Measurements from ENCODE around the gene SIK2. TPM values are rescaled to one million over a fixed set of nuclear protein-coding genes. Genes with fewer than 3 reads are reported as not detected.
A peak's percentile ranks its signal among the peaks of the same experiment; 100 is the strongest.

The SIK2 gene
- total RNA-seq, 1 donor from 2014 or later: 16.3 TPM

DNA sequence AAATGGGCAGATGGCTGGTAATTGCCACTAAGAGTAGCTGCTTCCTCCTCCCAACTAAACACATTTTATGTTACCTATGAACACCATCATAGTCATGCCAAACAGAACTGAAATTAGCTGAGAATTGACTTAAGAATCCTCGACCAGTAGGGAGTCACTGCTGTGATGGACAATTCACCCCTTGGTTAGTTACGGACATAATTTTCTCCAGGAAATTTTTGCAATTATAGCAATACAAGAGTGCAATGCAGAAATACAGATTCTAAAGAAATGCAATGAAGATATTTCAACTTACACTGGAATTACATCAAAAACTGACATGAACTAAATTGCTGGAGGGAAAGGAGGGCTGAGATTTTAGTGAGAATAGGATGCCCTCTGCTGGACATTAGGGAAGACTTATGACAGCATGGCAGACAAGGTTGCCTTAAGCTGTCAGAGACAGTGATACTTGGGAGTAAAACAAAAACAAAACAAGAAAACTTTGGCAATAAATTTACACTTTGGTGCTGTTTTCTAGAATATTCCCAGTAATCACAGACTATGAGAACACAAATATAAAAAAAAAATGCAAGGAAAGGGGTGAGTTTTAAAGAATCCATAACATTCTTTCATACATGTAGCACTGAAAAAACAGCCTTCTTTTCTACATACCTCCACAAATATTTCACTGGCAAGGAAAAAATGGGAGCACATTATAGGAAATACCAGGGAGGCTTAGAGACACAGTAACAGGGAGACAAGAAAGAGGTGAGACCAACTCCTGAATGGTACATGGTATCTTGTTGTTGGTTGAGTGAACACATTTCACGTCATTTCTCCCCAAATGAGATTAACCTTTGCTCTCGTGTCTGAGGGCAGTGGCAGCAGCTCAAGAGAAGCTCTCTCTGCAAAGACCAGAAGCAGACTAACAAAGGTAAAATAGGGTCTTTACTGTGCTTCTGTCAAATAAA lies 175.1 kb downstream of the SIK2 start:
- no peaks in the 10 kb centered on the region for H3K27me3 Mint-ChIP-seq (ENCODE audit: unreplicated experiment)
- H3K36me3 Mint-ChIP-seq (ENCODE audit: low read depth, unreplicated experiment): no peaks in the 10 kb centered on the region
- no peak overlapping the region for H3K27ac Mint-ChIP-seq (ENCODE audit: unreplicated experiment)
- H3K4me1 Mint-ChIP-seq (ENCODE audit: unreplicated experiment): no peaks in the 10 kb centered on the region
- DNase-seq (ENCODE audit: low spot score): peak; percentile 8
- H3K4me3 Mint-ChIP-seq (ENCODE audit: unreplicated experiment): no peak overlapping the region
- TF ChIP-seq, protein P1, sequence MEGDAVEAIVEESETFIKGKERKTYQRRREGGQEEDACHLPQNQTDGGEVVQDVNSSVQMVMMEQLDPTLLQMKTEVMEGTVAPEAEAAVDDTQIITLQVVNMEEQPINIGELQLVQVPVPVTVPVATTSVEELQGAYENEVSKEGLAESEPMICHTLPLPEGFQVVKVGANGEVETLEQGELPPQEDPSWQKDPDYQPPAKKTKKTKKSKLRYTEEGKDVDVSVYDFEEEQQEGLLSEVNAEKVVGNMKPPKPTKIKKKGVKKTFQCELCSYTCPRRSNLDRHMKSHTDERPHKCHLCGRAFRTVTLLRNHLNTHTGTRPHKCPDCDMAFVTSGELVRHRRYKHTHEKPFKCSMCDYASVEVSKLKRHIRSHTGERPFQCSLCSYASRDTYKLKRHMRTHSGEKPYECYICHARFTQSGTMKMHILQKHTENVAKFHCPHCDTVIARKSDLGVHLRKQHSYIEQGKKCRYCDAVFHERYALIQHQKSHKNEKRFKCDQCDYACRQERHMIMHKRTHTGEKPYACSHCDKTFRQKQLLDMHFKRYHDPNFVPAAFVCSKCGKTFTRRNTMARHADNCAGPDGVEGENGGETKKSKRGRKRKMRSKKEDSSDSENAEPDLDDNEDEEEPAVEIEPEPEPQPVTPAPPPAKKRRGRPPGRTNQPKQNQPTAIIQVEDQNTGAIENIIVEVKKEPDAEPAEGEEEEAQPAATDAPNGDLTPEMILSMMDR (IDR thresholded peaks at IDR 0.05; ENCODE audit: unreplicated experiment): peak; percentile 54
- H3K9me3 Mint-ChIP-seq (ENCODE audit: unreplicated experiment): no peaks in the 10 kb centered on the region

DNA sequence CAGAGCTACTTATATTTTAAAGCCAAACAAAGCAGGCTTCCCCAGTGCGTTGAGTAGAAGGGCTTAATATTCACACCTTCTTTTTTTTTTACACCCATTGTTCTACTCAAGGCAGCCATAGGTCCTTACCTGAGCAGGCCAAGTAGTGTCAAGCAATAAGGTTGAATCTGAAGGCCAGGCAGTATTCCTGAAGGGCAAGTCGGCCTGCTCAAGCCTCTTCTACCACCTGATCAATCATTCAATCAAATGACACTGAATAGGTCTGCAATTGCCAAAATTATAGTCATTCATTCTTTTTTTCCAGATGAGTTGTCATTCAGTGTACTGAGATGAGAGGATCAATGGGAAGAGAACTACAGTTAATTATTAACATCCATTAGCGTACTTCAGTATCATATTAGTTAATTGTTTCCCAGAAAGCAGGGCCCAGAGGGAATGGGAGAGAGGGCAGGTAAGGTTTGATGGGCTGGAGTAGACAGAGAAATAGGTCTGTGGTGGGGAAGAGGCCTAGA lies 175.9 kb downstream of the SIK2 start:
- DNase-seq (ENCODE audit: low spot score): no peak
- no peak overlapping the region for H3K4me3 Mint-ChIP-seq (ENCODE audit: unreplicated experiment)
- H3K9me3 Mint-ChIP-seq (ENCODE audit: unreplicated experiment): no peaks in the 10 kb centered on the region
- no peaks in the 10 kb centered on the region for H3K27me3 Mint-ChIP-seq (ENCODE audit: unreplicated experiment)
- H3K36me3 Mint-ChIP-seq (ENCODE audit: low read depth, unreplicated experiment): no peaks in the 10 kb centered on the region
- H3K4me1 Mint-ChIP-seq (ENCODE audit: unreplicated experiment): no peaks in the 10 kb centered on the region
- no peak overlapping the region for H3K27ac Mint-ChIP-seq (ENCODE audit: unreplicated experiment)
- TF ChIP-seq, protein P1 (IDR thresholded peaks at IDR 0.05; ENCODE audit: unreplicated experiment): no peak

DNA sequence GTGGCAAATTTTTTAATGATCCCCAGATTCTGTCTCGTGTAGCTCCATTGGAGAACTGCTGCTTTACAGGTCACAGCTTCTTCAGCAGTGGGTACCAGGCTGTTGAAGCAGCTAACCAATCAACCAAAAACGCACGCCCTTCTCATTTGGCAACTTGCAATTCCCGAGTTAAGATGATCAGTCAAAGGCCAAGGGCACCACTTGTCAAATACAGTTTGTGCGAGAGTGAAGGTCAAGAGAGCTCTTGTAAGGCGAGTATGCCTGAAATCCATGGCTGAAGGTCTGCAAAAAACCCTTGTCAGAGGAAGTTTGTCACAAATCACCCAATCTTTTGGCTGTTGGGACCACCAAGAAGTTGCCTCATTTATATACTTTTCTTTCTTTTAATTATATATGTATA lies 176.9 kb downstream of the SIK2 start:
- H3K36me3 Mint-ChIP-seq (ENCODE audit: low read depth, unreplicated experiment): no peaks in the 10 kb centered on the region
- peak overlapping the region; percentile 38 for H3K27ac Mint-ChIP-seq (ENCODE audit: unreplicated experiment)
- no peaks in the 10 kb centered on the region for H3K9me3 Mint-ChIP-seq (ENCODE audit: unreplicated experiment)
- no peaks in the 10 kb centered on the region for H3K4me1 Mint-ChIP-seq (ENCODE audit: unreplicated experiment)
- DNase-seq (ENCODE audit: low spot score): no peak
- H3K4me3 Mint-ChIP-seq (ENCODE audit: unreplicated experiment): no peak overlapping the region
- TF ChIP-seq, protein P1 (IDR thresholded peaks at IDR 0.05; ENCODE audit: unreplicated experiment): no peak
- H3K27me3 Mint-ChIP-seq (ENCODE audit: unreplicated experiment): no peaks in the 10 kb centered on the region

Other genes with a start within 250 kb of the SIK2 start
- gene POU2AF1, start 223.2 kb upstream of the SIK2 start, total RNA-seq (ENCODE audit: unreplicated experiment): not detected
- gene BTG4, start 90.1 kb upstream of the SIK2 start, total RNA-seq (ENCODE audit: unreplicated experiment): not detected
- gene HOATZ, start 87.7 kb upstream of the SIK2 start, total RNA-seq (ENCODE audit: unreplicated experiment): not detected
- gene LAYN, start 61.7 kb upstream of the SIK2 start, total RNA-seq (ENCODE audit: unreplicated experiment): 26.2 TPM
- gene PPP2R1B, start 163.9 kb downstream of the SIK2 start, total RNA-seq (ENCODE audit: unreplicated experiment): 38.5 TPM

Measured in endothelial cell (in vitro differentiated cells).